DLD1 (cell line): ENCODE measurements around the gene CDH5.
"Not testable (repeated sequence)": the region's sequence is repeated elsewhere in the genome, so short reads cannot be mapped to it uniquely, and the experiment has no call there.

Experiments
- in situ Hi-C: cut with HindIII; loops from 2 replicates; pipeline ENCODE4 v1.10.0; 2017; ENCODE audit warnings: low sequenced_read_pairs

Gene CDH5

DNA sequence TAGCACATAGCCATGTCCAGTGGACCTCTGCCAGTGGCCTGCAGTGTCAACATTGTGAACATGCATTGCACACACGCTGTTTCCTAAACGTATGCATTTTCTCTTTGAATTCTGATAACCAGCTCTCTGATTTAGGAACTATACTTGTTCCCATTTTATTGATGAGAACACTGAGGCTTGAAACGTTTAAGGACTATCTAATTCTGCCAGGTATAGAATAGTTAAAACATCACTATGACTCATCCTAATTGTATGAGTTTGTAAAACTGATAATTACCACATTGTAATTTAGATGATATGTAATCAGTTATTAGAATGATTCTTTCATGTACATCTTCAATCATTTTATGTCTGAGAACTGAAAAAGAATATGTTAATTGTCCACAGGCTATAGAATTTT, 63.7 kb downstream of the CDH5 start:
- in situ Hi-C loops, result no loop called here

DNA sequence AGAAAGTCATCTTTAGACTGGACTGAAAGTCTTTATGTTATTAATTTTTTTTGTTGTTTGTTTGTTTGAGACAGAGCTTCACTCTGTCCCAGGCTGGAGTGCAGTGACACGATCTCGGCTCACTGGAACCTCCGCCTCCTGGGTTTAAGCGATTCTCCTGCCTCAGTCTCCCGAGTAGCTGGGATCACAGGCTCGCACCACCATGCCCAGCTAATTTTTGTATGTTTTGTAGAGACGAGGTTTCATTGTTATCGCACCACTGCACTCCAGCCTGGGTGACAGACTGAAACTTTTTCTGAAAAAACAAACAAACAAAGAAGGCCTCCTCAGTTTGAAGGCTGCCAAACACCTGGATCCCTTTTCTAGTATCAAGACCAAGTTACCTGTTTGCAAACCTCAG, 65.3 kb downstream of the CDH5 start:
- in situ Hi-C loops, result no loop called here

DNA sequence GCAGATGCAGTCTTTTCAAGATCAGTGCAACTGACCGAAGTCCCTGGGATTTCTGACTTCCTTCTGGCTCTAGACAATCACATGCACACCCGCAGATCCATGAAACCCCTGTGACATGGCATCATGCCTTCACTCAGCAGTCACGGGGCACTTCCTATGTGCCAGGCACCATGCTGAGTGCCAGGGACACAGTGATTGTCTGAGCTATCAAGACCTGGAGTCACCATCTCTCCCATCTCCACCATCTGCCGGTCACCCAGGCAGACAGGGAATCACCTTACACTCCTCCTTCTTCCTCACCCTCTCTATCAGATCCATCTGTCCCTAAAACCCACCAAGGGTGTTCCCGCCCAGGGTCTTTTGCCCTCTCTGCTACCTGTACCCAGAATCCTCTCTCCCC, 65.9 kb downstream of the CDH5 start:
- in situ Hi-C loops, result no loop called here

DNA sequence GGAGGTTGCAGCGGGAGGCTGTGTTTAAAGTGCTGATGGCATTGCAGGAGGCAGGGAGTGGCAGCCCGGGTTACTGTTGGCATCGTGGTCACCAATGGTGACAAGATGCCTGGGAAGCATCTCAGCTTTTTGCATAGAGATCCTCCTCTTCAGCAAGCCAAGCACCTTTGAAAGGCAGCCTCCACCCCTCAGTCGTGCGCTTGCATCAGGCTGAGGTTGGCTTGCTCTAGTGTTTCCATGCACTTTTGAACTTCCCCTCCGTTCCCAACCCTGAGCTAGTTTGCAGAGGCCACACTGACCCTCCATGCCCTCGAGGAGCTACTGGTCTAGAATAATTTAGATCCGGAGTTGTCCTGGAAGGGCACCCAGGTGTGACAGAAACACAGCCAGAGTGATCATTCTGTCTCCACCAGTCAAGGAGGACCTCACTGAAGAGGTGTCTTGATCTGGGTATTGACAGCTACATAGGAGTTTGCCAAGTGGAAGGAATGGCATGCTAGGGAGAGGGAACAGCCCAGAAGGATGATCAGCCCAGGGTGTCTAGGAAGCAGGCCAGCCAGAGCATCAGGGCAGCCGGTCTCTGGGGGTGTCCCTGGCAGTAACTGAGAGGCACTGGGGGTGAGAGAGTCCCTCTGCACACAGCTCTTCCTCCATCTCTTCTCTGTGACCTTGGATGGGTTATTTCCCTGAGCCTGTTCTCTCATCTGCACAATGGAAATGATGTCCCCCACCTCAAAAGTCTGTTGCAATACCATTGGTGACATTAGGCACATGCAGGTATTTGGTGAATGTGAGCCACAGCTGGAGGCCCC, 68.3 kb downstream of the CDH5 start:
- in situ Hi-C loops, result no loop called here

GRCh38 chr16:66435896-66436295, 69.4 kb downstream of the CDH5 start:
- in situ Hi-C loops, result no loop called here

- in situ Hi-C loops, result no loop called here
Observed at GRCh38 chr16:66437391-66437945, 71.0 kb downstream of the CDH5 start.

- in situ Hi-C loops, result no loop called here
Observed at GRCh38 chr16:66438536-66438935, 72.0 kb downstream of the CDH5 start.

- in situ Hi-C loops, result no loop called here
Observed at GRCh38 chr16:66439051-66439730, 72.7 kb downstream of the CDH5 start.

- in situ Hi-C loops, result no loop called here
Observed at GRCh38 chr16:66440271-66440802, 73.8 kb downstream of the CDH5 start.

DNA sequence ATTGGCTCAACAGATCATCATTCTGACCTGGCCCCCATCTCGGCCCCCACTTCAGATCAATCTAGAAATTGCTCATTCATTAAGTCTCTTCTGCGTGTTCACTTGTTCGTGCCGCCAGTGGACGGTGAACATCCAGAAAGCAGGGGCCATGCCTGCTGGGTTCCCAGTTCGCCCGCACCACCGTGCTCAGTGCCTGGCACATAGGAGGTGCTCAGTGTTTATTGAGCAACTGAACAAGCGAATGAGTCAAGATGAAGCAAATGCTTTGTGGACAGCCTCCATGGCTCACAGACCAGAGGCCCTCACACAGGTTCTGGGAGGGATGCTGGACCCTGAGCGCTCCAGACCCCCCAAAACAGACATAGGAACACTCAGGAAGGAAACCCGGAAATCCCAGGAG, 74.5 kb downstream of the CDH5 start:
- in situ Hi-C loops, result no loop called here

DNA sequence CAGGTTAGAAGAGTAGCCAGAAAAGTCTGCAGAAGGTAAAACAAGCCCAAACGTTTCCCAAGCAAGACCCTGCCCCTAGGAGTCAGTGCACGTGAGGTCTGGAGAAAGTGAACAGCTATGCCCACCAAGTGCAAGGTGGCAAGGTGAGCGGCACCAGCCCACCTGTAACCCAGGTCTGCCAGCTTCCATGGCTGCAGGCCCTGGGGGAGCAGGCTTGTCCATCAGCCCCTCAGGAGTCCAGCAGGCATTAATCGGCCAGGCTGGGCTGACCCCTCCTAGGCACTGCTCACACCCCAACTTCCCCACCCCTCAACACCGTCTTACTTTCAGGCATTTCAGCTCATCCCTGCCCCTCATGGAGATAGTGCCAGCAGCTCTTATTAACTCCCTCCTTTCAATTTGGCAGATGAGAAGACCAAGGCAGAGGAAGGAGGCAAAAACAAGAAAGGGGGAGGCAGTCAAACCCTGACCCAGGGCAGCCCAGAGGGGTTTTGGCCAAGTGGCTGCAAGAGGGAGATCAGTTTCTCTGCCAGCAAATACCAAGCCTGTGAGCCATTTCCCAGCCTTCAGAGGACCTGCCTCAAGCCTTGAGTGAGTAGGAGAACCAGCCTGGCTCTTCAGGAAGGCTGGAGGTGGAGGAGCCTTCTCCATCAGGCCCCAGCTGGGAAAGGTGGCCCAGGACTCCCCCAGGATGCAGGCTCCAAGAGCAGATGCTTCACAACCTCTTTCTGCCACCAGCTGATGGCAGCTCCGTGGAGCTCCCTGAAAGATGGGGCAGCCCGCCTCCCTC, 75.3 kb downstream of the CDH5 start:
- in situ Hi-C loops, result no loop called here

DNA sequence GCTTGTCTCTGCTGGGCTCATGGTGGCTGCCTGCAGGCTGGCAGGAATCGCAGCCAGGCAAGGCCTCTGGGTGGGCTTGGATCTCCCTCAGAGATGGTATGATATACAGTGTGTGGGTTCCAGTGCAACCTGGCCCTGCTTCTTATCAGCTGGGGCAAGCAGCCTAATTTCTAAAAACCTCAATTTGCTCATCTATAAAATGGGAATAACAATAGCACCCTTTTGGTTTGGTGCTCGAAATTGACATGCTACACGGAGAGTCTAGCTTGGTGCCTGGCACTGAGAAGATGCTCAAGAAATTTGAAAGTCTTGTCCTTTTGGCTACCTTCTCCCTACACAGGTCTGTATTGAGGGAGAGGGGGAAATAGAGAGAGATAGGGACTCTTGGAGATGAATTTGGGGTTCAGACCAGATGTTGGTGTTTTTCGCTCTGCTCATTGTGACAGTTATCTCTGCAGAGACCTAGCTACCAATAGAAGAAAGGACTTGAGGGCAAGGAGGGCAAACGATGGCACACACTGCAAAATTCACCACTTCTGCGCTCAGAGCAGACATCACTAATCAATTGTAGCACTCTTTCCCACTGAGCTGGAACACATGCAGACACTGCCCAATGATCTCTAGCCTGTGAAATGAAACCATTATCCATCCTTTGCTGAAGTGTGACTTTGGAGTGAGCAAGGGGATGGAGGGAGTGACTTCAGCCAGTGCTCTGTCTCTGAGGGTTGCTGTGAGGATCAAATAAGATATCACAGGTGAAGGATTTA, 76.2 kb downstream of the CDH5 start:
- in situ Hi-C loops, result no loop called here

DNA sequence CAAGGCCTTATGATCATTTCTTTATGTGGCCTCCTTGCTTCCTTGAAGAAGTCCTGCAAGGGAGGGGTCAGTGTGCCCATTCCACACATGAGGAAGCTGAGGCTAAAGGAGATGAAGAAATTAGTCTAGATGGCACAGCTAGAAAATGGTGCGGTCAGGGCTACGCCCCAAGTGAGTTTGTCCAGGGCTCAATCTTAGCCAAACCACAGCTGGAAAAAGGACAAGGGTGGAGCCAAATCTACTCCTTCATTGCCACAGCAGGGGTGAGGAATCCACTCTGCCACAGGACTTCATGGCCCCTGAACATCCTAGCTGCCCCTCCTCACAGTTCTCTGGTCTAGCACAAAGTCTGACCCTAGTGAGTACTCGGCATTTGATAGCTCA, 76.8 kb downstream of the CDH5 start:
- in situ Hi-C loops, result no loop called here

DNA sequence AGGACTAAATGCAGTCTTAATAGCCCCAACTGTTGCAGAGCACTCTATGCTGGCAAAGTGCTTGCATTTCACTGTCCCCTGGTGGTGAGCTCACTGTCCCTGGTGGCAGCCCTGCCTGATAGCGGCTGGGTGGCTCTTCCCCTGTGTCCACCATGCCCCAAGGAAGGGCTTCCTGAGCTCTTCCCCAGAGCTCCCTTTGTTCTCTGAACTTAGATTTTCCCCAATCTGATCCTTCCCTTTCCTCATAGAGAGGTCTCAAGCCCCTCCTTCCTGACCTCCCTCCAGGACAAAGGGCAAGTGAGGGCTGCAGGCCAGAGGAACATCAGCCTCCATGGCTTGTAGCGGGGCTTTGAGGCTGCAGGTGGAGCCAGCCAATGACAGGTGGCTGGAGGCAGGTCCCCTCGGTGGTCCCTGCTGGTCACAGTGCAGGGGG, 77.6 kb downstream of the CDH5 start:
- in situ Hi-C loops, result no loop called here

DNA sequence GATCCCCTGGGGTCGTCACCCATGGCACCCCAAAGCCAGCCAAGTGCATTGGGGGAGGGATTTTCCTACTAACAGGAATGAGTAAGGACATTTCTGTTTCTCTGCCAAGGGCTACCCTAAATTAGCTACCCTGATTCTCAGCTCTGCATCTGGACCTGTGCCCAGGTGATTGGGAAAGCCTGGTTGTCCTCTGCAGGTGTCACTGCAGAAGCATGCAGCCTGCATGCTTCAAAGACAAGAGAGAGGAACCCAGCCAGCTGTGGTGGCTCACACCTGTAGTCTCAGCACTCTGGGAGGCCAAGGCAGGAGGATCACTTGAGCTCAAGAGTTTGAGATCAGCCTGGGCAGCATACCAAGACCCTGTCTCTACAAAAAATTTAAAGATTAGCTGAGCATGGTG, 80.2 kb downstream of the CDH5 start:
- in situ Hi-C loops, result no loop called here

GRCh38 chr16:66447491-66447890, 81.0 kb downstream of the CDH5 start:
- in situ Hi-C loops, result no loop called here

DNA sequence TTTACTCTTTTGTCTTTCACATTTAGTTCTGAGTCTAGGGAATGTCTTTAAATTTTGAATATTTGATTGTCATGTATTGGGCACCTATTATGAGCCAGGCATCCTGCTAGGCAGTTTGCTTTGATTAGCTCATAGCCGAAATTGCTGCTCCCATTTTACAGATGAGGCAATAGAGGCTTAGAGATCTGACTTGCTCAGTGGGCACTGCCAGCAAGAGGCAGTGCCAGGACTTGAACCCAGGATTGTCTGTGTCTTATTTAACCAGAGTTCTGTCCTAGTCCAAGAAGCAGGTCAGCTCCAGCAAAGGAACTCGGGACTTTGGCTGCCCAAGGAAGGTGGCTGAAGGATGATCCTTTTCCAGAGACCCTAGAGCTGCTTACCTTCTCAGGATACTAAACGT, 85.1 kb downstream of the CDH5 start:
- in situ Hi-C loops, result no loop called here

GRCh38 chr16:66453230-66453629, 86.7 kb downstream of the CDH5 start:
- in situ Hi-C loops, result not testable (repeated sequence)
